Astrocyte of the spinal cord (primary cell): ENCODE measurements around the gene KCP.

Experiments used
- DNase-seq: peaks from one replicate; pipeline ENCODE4 v3.0.0; 2011; ENCODE audit warnings: low read depth, low spot score
- H3K4me3 ChIP-seq: 2 replicates; pipeline ENCODE4 v1.5.1; 2011; ENCODE audit warnings: low read depth, mild to moderate bottlenecking, low read length, moderate library complexity
- CTCF ChIP-seq: IDR thresholded peaks from 2 replicates; pipeline ENCODE4 v1.5.1; 2012; ENCODE audit warnings: low read depth, mild to moderate bottlenecking, low read length, inconsistent platforms
- in situ Hi-C: cut with HindIII; loops from 2 replicates; pipeline ENCODE4 v1.10.0; 2017; ENCODE audit warnings: low sequenced_read_pairs

The KCP gene

GRCh38 chr7:128833946-128834325 is 76.6 kb downstream of the KCP start:
- H3K4me3 ChIP-seq = peak overlapping the region; percentile 90
- in situ Hi-C loops = no loop called here
- DNase-seq = no peak
- no peak for TF ChIP-seq CTCF

- peak; percentile 95 for DNase-seq
- in situ Hi-C loops = no loop called here
- H3K4me3 ChIP-seq = peak overlapping the region; percentile 90
Measured at GRCh38 chr7:128833148-128833945, 77.2 kb downstream of the KCP start.

GRCh38 chr7:128832880-128833147 is 77.7 kb downstream of the KCP start:
- no peak for TF ChIP-seq CTCF
- H3K4me3 ChIP-seq = peak overlapping the region; percentile 90
- no peak for DNase-seq
- in situ Hi-C loops = no loop called here

More at GRCh38 chr7:128833148-128833945, 77.2 kb downstream of the KCP start:
- TF ChIP-seq CTCF = no peak

- peak; percentile 72 for DNase-seq
- H3K4me3 ChIP-seq = peak overlapping the region; percentile 90
- TF ChIP-seq CTCF = no peak
- in situ Hi-C loops = no loop called here
Measured at GRCh38 chr7:128831994-128832879, 78.3 kb downstream of the KCP start.

- DNase-seq = peak; percentile 87
- peak overlapping the region; percentile 90 for H3K4me3 ChIP-seq
- in situ Hi-C loops = no loop called here
- TF ChIP-seq CTCF = no peak
Measured at GRCh38 chr7:128831178-128831993, 79.1 kb downstream of the KCP start.
